ENCODE measurements around the gene ZBTB16.

Gene ZBTB16

GRCh38 chr11:114232400-114233059 is 173.0 kb downstream of the ZBTB16 start:
- no peak for DNase-seq (ENCODE audit: low read depth in 2 of 2, low spot score in 1 of 2)

- no peak for DNase-seq (ENCODE audit: low read depth in 2 of 2, low spot score in 1 of 2)
Observed at GRCh38 chr11:114233755-114234154, 174.2 kb downstream of the ZBTB16 start.

- no peak for DNase-seq (ENCODE audit: low read depth in 2 of 2, low spot score in 1 of 2)
Observed at GRCh38 chr11:114236829-114237228, 177.3 kb downstream of the ZBTB16 start.

- DNase-seq (ENCODE audit: low read depth in 2 of 2, low spot score in 1 of 2) = no peak
Observed at GRCh38 chr11:114237321-114238280, 178.1 kb downstream of the ZBTB16 start.

GRCh38 chr11:114239753-114240161 is 180.2 kb downstream of the ZBTB16 start:
- no peak for DNase-seq (ENCODE audit: low read depth in 2 of 2, low spot score in 1 of 2)

GRCh38 chr11:114242032-114242431 is 182.5 kb downstream of the ZBTB16 start:
- no peak for DNase-seq (ENCODE audit: low read depth in 2 of 2, low spot score in 1 of 2)

- DNase-seq (ENCODE audit: low read depth in 2 of 2, low spot score in 1 of 2) = no peak
Observed at GRCh38 chr11:114243461-114244372, 184.2 kb downstream of the ZBTB16 start.

GRCh38 chr11:114244726-114245394 is 185.3 kb downstream of the ZBTB16 start:
- no peak for DNase-seq (ENCODE audit: low read depth in 2 of 2, low spot score in 1 of 2)

GRCh38 chr11:114246321-114247069 is 187.0 kb downstream of the ZBTB16 start:
- DNase-seq (ENCODE audit: low read depth in 2 of 2, low spot score in 1 of 2) = no peak

- DNase-seq (ENCODE audit: low read depth in 2 of 2, low spot score in 1 of 2) = no peak
Observed at GRCh38 chr11:114247070-114247789, 187.7 kb downstream of the ZBTB16 start.

- no peak for DNase-seq (ENCODE audit: low read depth in 2 of 2, low spot score in 1 of 2)
Observed at GRCh38 chr11:114250180-114250579, 190.7 kb downstream of the ZBTB16 start.

- DNase-seq (ENCODE audit: low read depth in 2 of 2, low spot score in 1 of 2) = no peak
Observed at GRCh38 chr11:114250993-114251814, 191.7 kb downstream of the ZBTB16 start.

GRCh38 chr11:114251815-114252337 is 192.4 kb downstream of the ZBTB16 start:
- DNase-seq (ENCODE audit: low read depth in 2 of 2, low spot score in 1 of 2) = no peak

GRCh38 chr11:114252767-114253166 is 193.3 kb downstream of the ZBTB16 start:
- no peak for DNase-seq (ENCODE audit: low read depth in 2 of 2, low spot score in 1 of 2)

- no peak for DNase-seq (ENCODE audit: low read depth in 2 of 2, low spot score in 1 of 2)
Observed at GRCh38 chr11:114253771-114254170, 194.3 kb downstream of the ZBTB16 start.

GRCh38 chr11:114254571-114255146 is 195.1 kb downstream of the ZBTB16 start:
- DNase-seq (ENCODE audit: low read depth in 2 of 2, low spot score in 1 of 2) = no peak

- no peak for DNase-seq (ENCODE audit: low read depth in 2 of 2, low spot score in 1 of 2)
Observed at GRCh38 chr11:114255289-114255688, 195.8 kb downstream of the ZBTB16 start.
